ENCODE data around the gene C1S.

The C1S gene

DNA sequence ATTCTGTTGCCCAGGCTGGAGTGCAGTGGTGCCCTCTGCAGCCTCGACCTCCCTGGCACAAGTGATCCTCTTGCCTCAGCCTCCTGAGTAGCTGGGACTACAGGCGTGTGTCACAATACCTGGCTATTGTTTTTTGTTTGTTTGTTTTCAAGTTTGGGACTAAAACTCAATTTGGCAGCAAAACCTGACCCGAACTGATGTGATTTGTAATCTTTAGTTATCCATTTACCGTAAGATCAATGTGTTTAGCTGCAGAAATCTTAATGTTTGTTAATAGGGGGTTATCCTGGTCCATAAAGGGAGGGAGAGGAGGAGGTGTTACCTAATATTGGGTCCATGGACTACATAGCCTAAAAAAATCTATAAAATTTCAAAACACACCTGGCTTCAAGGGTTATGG, 738 bp upstream of the C1S start:
- TF ChIP-seq, protein P1, sequence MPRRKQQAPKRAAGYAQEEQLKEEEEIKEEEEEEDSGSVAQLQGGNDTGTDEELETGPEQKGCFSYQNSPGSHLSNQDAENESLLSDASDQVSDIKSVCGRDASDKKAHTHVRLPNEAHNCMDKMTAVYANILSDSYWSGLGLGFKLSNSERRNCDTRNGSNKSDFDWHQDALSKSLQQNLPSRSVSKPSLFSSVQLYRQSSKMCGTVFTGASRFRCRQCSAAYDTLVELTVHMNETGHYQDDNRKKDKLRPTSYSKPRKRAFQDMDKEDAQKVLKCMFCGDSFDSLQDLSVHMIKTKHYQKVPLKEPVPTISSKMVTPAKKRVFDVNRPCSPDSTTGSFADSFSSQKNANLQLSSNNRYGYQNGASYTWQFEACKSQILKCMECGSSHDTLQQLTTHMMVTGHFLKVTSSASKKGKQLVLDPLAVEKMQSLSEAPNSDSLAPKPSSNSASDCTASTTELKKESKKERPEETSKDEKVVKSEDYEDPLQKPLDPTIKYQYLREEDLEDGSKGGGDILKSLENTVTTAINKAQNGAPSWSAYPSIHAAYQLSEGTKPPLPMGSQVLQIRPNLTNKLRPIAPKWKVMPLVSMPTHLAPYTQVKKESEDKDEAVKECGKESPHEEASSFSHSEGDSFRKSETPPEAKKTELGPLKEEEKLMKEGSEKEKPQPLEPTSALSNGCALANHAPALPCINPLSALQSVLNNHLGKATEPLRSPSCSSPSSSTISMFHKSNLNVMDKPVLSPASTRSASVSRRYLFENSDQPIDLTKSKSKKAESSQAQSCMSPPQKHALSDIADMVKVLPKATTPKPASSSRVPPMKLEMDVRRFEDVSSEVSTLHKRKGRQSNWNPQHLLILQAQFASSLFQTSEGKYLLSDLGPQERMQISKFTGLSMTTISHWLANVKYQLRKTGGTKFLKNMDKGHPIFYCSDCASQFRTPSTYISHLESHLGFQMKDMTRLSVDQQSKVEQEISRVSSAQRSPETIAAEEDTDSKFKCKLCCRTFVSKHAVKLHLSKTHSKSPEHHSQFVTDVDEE (CRISPR knock-in tag; IDR thresholded peaks at IDR 0.05), result no peak
- TF ChIP-seq ZNF565 (CRISPR knock-in tag; conservative IDR thresholded peaks at IDR 0.05; ENCODE audit: low read depth) (no peak), SNAI2 (CRISPR knock-in tag; IDR thresholded peaks at IDR 0.05) (no peak), CSDC2 (CRISPR knock-in tag; IDR thresholded peaks at IDR 0.05) (no peak)
- TF ChIP-seq, protein P2, sequence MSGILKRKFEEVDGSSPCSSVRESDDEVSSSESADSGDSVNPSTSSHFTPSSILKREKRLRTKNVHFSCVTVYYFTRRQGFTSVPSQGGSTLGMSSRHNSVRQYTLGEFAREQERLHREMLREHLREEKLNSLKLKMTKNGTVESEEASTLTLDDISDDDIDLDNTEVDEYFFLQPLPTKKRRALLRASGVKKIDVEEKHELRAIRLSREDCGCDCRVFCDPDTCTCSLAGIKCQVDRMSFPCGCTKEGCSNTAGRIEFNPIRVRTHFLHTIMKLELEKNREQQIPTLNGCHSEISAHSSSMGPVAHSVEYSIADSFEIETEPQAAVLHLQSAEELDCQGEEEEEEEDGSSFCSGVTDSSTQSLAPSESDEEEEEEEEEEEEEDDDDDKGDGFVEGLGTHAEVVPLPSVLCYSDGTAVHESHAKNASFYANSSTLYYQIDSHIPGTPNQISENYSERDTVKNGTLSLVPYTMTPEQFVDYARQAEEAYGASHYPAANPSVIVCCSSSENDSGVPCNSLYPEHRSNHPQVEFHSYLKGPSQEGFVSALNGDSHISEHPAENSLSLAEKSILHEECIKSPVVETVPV (CRISPR knock-in tag; IDR thresholded peaks at IDR 0.05), result no peak
- ATAC-seq, result no peak

DNA sequence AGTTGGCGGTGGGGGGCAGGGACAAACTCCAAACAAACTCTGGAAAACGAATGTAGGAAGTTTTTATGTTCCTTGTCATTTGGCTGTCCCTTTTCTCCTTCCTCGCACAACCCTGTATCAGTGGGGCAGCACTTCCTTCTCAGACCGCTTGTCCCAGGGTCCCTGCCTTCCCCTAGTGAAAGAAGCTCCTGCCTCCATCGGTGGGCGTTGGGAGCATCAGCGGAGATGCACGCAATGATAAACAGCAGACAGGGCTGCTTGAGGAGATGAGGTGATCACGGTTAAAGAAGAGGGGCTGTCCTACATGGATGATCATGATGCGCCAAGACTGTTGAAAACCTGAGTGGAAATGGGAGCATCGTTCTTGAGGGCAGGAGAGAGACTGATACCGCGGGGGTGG, 620 bp downstream of the C1S start:
- no peak for ATAC-seq
- TF ChIP-seq GLIS3 (CRISPR knock-in tag; IDR thresholded peaks at IDR 0.05) (no peak), BACH2 (CRISPR knock-in tag; IDR thresholded peaks at IDR 0.05; ENCODE audit: borderline replicate concordance) (no peak), PPARA (CRISPR knock-in tag; IDR thresholded peaks at IDR 0.05; ENCODE audit: borderline replicate concordance) (no peak), ISL1 (CRISPR knock-in tag; IDR thresholded peaks at IDR 0.05) (no peak), TOX (CRISPR knock-in tag; IDR thresholded peaks at IDR 0.05; ENCODE audit: borderline replicate concordance) (no peak), ARNTL (CRISPR knock-in tag; IDR thresholded peaks at IDR 0.05; ENCODE audit: borderline replicate concordance, low read depth) (no peak), SNAI2 (CRISPR knock-in tag; IDR thresholded peaks at IDR 0.05) (no peak)
- TF ChIP-seq, protein P2 (CRISPR knock-in tag; IDR thresholded peaks at IDR 0.05), result no peak

DNA sequence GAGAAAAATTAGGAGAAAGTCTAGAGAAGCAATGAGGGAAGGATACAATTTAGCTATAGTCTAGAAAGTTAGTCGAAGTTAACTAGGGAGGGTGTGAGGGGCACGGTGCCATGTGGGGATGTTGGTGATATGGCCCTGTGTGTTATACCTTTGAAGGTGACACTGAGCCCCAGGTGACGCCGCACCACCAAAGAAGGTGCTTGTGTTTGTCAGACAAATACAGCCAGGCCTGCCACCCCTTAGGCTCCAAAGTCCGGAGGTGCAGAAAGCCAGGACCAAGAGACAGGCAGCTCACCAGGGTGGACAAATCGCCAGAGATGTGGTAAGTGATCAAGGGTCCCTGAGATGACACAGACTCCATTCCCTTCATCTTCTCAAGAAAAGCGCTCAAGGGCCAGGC, 1.1 kb downstream of the C1S start:
- no peak for TF ChIP-seq ESRRG (CRISPR knock-in tag; IDR thresholded peaks at IDR 0.05)
- TF ChIP-seq SNAI2 (CRISPR knock-in tag; IDR thresholded peaks at IDR 0.05), result no peak
- TF ChIP-seq ISL1 (CRISPR knock-in tag; IDR thresholded peaks at IDR 0.05), result no peak
- TF ChIP-seq ARNTL (CRISPR knock-in tag; IDR thresholded peaks at IDR 0.05; ENCODE audit: borderline replicate concordance, low read depth), result no peak
- no peak for TF ChIP-seq RARB (CRISPR knock-in tag; IDR thresholded peaks at IDR 0.05)
- no peak for TF ChIP-seq CSDC2 (CRISPR knock-in tag; IDR thresholded peaks at IDR 0.05)
- TF ChIP-seq, protein P3, sequence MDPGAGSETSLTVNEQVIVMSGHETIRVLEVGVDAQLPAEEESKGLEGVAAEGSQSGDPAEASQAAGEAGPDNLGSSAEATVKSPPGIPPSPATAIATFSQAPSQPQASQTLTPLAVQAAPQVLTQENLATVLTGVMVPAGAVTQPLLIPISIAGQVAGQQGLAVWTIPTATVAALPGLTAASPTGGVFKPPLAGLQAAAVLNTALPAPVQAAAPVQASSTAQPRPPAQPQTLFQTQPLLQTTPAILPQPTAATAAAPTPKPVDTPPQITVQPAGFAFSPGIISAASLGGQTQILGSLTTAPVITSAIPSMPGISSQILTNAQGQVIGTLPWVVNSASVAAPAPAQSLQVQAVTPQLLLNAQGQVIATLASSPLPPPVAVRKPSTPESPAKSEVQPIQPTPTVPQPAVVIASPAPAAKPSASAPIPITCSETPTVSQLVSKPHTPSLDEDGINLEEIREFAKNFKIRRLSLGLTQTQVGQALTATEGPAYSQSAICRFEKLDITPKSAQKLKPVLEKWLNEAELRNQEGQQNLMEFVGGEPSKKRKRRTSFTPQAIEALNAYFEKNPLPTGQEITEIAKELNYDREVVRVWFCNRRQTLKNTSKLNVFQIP (CRISPR knock-in tag; IDR thresholded peaks at IDR 0.05; ENCODE audit: borderline replicate concordance, low read depth), result no peak
- no peak for TF ChIP-seq ZC3H10 (CRISPR knock-in tag; IDR thresholded peaks at IDR 0.05)
- TF ChIP-seq, protein P4, sequence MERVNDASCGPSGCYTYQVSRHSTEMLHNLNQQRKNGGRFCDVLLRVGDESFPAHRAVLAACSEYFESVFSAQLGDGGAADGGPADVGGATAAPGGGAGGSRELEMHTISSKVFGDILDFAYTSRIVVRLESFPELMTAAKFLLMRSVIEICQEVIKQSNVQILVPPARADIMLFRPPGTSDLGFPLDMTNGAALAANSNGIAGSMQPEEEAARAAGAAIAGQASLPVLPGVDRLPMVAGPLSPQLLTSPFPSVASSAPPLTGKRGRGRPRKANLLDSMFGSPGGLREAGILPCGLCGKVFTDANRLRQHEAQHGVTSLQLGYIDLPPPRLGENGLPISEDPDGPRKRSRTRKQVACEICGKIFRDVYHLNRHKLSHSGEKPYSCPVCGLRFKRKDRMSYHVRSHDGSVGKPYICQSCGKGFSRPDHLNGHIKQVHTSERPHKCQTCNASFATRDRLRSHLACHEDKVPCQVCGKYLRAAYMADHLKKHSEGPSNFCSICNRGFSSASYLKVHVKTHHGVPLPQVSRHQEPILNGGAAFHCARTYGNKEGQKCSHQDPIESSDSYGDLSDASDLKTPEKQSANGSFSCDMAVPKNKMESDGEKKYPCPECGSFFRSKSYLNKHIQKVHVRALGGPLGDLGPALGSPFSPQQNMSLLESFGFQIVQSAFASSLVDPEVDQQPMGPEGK (CRISPR knock-in tag; IDR thresholded peaks at IDR 0.05; ENCODE audit: borderline replicate concordance), result no peak
- TF ChIP-seq ZNF70 (CRISPR knock-in tag; IDR thresholded peaks at IDR 0.05), result no peak
- TF ChIP-seq OSR1 (CRISPR knock-in tag; IDR thresholded peaks at IDR 0.05), result no peak
- no peak for TF ChIP-seq BACH2 (CRISPR knock-in tag; IDR thresholded peaks at IDR 0.05; ENCODE audit: borderline replicate concordance)
- no peak for TF ChIP-seq ZFP30 (CRISPR knock-in tag; IDR thresholded peaks at IDR 0.05)
- no peak for TF ChIP-seq ZFP3 (CRISPR knock-in tag; IDR thresholded peaks at IDR 0.05)
- no peak for TF ChIP-seq ZNF565 (CRISPR knock-in tag; conservative IDR thresholded peaks at IDR 0.05; ENCODE audit: low read depth)
- no peak for TF ChIP-seq ZNF8 (CRISPR knock-in tag; IDR thresholded peaks at IDR 0.05)
- TF ChIP-seq, protein P5, sequence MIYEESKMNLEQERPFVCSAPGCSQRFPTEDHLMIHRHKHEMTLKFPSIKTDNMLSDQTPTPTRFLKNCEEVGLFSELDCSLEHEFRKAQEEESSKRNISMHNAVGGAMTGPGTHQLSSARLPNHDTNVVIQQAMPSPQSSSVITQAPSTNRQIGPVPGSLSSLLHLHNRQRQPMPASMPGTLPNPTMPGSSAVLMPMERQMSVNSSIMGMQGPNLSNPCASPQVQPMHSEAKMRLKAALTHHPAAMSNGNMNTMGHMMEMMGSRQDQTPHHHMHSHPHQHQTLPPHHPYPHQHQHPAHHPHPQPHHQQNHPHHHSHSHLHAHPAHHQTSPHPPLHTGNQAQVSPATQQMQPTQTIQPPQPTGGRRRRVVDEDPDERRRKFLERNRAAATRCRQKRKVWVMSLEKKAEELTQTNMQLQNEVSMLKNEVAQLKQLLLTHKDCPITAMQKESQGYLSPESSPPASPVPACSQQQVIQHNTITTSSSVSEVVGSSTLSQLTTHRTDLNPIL (CRISPR knock-in tag; IDR thresholded peaks at IDR 0.05; ENCODE audit: low read depth), result no peak
- TF ChIP-seq PPARA (CRISPR knock-in tag; IDR thresholded peaks at IDR 0.05; ENCODE audit: borderline replicate concordance), result no peak
- ATAC-seq, result no peak

All from SK-N-SH treated with all-trans-retinoic acid at 6 μM for 48 hours (cell line).